ENCODE measurements around the gene ISYNA1.

The ISYNA1 gene

DNA sequence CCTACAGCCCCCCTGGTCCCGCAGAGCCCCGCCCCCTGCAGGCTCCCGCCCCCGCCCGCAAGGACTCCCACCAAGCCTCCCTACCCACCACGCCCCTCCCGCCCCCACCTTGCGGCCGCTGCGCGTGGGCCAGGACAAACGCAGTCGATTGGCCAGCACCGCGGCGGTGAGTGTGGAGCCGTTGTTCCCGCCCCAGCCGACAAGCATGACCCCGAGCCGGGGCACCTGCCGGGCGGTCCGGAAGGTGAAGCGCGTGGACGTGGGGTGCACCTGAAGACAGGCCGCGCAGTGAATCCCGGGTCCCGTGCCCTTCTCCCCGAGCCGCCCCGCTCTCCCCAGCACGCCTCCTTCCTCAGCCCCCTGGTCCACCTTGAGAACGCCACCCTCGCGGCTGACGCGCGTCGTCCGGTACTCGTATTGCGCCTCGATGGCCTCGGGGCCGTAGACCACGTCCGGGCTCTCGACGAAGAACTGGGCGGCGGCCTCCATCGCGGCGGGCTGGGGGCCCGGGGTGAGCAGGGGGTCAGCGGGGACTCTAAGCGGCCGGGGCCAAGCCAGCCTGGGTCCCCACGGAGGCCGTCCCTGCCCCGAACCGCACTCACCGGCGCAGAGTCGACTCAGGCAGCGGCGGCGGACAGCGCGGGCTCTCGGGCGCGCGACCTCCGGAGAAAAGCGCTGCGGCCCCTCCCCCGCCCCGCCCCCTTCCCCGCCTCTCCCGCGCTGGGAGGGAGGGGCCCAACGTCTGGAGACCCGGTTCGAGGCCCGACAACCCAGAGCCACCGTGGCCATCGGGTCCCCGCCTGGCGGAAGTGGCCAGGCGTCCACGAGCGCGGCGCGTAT, at the start of gene ISYNA1:
TSS of gene ISYNA1 (minus strand) at position 643 of the 840 bp plus-strand sequence. CDS start at position 489, 154 bp downstream.
- TF ChIP-seq, protein P1, sequence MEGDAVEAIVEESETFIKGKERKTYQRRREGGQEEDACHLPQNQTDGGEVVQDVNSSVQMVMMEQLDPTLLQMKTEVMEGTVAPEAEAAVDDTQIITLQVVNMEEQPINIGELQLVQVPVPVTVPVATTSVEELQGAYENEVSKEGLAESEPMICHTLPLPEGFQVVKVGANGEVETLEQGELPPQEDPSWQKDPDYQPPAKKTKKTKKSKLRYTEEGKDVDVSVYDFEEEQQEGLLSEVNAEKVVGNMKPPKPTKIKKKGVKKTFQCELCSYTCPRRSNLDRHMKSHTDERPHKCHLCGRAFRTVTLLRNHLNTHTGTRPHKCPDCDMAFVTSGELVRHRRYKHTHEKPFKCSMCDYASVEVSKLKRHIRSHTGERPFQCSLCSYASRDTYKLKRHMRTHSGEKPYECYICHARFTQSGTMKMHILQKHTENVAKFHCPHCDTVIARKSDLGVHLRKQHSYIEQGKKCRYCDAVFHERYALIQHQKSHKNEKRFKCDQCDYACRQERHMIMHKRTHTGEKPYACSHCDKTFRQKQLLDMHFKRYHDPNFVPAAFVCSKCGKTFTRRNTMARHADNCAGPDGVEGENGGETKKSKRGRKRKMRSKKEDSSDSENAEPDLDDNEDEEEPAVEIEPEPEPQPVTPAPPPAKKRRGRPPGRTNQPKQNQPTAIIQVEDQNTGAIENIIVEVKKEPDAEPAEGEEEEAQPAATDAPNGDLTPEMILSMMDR (IDR thresholded peaks at IDR 0.05; ENCODE audit: insufficient read depth, low read length, poor library complexity, severe bottlenecking): no peak
- H3K27me3 ChIP-seq (replicated peaks; ENCODE audit: control insufficient read depth, insufficient read depth, low read length): no peaks in the 10 kb centered on the region
- peak; percentile 66 for DNase-seq (ENCODE audit: extremely low read depth, insufficient read length)

DNA sequence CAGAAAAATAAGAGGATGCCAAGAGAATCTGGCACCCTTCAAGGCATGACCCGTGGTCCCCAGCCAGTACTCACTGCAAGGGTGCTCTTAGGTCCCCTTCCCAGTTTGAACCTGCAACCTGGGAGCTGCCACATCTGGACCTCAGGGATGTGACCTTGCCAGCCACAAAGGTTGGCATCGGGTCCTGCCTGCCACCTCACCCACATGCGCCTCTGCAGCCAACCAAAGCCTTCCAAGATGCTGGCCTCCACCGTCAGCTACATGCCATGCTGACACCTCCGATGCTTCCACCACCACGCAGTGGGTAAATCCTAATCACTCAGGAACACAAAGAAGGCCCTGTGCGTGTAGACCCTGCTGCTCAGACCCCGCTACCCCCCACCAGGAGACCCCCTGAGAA, 48.8 kb upstream of the ISYNA1 start:
- no peaks in the 10 kb centered on the region for H3K27me3 ChIP-seq (replicated peaks; ENCODE audit: control insufficient read depth, insufficient read depth, low read length)
- DNase-seq (ENCODE audit: extremely low read depth, insufficient read length): no peak
- H3K36me3 ChIP-seq (ENCODE audit: control insufficient read depth, insufficient read depth, low read length): peaks cover 5% of the 10 kb centered on the region
- no peak overlapping the region for H3K4me3 ChIP-seq (replicated peaks; ENCODE audit: low read depth, low read length)
- TF ChIP-seq, protein P1 (IDR thresholded peaks at IDR 0.05; ENCODE audit: insufficient read depth, low read length, poor library complexity, severe bottlenecking): no peak

More for the DNA sequence above, at the start of gene ISYNA1:
- peak within 1 kb of the TSS; percentile 60 for H3K4me3 ChIP-seq (replicated peaks; ENCODE audit: low read depth, low read length)
- H3K36me3 ChIP-seq (ENCODE audit: control insufficient read depth, insufficient read depth, low read length): peaks cover 1% of the 10 kb centered on the region; the same call in 1 of the 2 replicates

DNA sequence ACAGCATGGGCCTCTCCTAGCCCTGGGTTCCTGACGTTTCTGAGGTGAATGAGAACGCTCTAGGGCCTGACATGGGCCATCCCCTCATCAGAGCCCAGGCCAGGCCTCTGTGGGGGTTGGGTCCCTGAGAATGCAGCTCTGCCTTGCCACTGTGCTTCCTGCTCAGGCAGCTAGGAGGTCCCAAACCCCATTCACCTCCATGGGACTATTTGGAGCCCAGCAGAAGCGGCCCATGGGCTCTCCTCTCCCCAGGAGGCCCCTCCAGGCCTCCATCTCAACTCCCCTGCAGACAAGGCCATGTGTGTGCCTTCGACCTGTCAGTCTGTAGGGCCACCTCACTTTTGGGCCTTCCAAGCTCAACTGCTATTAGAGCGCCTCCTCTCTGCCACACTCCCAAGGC, 47.1 kb upstream of the ISYNA1 start:
- DNase-seq (ENCODE audit: extremely low read depth, insufficient read length): no peak
- TF ChIP-seq, protein P1 (IDR thresholded peaks at IDR 0.05; ENCODE audit: insufficient read depth, low read length, poor library complexity, severe bottlenecking): no peak
- Histone ChIP-seq H3K36me3 (ENCODE audit: control insufficient read depth, insufficient read depth, low read length) (peaks cover 5% of the 10 kb centered on the region), H3K4me3 (replicated peaks; ENCODE audit: low read depth, low read length) (no peak overlapping the region), H3K27me3 (replicated peaks; ENCODE audit: control insufficient read depth, insufficient read depth, low read length) (no peaks in the 10 kb centered on the region)

DNA sequence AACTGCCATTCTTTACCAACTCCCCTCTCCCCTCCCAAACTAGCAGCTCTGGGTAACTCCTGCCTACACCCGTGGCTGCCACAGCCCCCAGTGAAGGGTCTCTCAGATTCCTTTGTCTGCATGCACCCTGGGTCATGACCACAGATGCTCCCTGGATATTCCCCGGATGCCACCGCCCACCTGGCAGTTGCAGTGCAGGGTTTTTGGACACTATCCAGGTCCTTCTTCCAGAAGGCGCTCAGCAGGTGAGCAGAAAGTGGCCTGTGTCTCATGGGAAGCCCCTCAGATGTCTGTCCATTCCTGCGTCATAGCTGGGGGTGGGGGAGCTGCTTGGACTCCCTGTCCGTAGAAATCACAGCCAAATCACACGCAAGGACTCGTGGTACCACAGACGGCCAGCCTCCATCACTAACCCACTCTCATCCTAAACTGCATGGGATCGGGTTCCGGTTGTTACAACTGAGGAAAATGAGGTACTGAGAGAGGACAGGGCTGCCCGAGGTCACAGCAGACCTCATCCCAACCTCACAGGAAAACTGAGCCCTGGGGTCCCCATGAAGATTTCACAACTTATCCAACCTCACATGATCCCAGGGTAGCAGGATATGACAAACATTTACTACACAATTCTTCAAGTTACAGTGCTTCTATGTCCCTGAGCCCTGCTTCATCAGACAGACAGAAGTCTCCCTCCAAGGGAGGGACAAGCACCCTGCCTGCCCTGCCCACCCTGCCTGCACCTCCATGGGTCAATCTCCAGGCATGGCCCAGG, 45.4 kb upstream of the ISYNA1 start:
- Histone ChIP-seq H3K4me3 (replicated peaks; ENCODE audit: low read depth, low read length) (no peak overlapping the region), H3K36me3 (ENCODE audit: control insufficient read depth, insufficient read depth, low read length) (peaks cover 5% of the 10 kb centered on the region), H3K27me3 (replicated peaks; ENCODE audit: control insufficient read depth, insufficient read depth, low read length) (no peaks in the 10 kb centered on the region)
- DNase-seq (ENCODE audit: extremely low read depth, insufficient read length): no peak
- TF ChIP-seq, protein P1 (IDR thresholded peaks at IDR 0.05; ENCODE audit: insufficient read depth, low read length, poor library complexity, severe bottlenecking): no peak

DNA sequence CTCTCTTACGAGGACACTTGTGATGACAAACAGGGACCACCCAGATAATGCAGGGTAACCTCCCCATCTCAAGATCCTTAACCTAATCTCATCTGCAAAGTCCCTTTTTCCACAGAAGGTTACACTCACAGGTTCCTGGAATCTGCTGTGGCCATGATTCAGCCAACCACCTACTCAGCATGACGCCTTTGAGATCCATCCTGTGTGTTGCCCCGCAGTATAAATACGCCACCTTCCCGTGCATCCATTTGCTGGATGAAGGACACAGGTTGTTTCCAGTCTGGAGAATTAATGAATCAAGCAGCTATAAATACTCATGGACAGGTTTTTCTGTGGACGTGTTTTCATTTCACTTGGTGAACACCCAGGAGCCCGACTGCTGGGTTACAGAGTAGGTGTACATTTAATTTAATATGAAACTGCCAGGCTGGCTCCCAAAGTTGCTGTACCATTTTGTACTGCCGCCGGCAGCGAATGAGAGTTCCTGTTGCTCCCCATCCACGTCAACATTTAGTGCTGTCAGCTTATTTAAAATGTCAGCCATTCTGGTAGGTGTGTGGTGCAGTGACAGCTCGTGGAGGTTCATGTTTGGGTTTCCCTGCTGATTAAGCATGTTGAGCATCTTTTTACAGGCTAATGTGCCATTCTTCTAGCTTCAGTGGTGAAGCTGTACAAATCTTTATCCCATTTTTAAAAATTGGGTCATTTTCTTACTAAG, 43.7 kb upstream of the ISYNA1 start:
- no peaks in the 10 kb centered on the region for H3K36me3 ChIP-seq (ENCODE audit: control insufficient read depth, insufficient read depth, low read length)
- no peak for DNase-seq (ENCODE audit: extremely low read depth, insufficient read length)
- TF ChIP-seq, protein P1 (IDR thresholded peaks at IDR 0.05; ENCODE audit: insufficient read depth, low read length, poor library complexity, severe bottlenecking): no peak

More for the DNA sequence above, 43.7 kb upstream of the ISYNA1 start:
- Histone ChIP-seq H3K27me3 (replicated peaks; ENCODE audit: control insufficient read depth, insufficient read depth, low read length) (no peaks in the 10 kb centered on the region), H3K4me3 (replicated peaks; ENCODE audit: low read depth, low read length) (no peak overlapping the region)

Data from GM06990 (cell line).